H1 (cell line): ENCODE results near the gene FOXN3. TPM values are rescaled to one million over a fixed set of nuclear protein-coding genes. Genes with fewer than 3 reads are reported as not detected.

Experiments used
- CTCF ChIA-PET: fragments of 300-600 bp; sonication (Branson Sonifier 250); formaldehyde crosslinking; loops from one replicate; lab custom pipeline; 2021; ENCODE audit not compliant: partially characterized antibody; lab: Charles Lee
- POLR2A ChIA-PET: fragments of 300-600 bp; sonication (Branson Sonifier 250); formaldehyde crosslinking; loops from one replicate; lab custom pipeline; 2021; ENCODE audit warnings: inconsistent platforms; ENCODE audit not compliant: partially characterized antibody; lab: Charles Lee
- DNase-seq, 2 experiments: peaks; one replicate each; pipeline versions ENCODE4 v3.0.0 to v3.0.0-alpha.2; 2010 to 2022; ENCODE audit warnings: low spot score in 2 of 2, low read depth in 1 of 2, mixed read lengths in 1 of 2
- FAIRE-seq: peaks from 2 replicates; lab custom pipeline; 2011; peaks lifted over from hg19 to GRCh38; lab: Jason Lieb, UNC
- H2AFZ ChIP-seq: 2 replicates; pipeline ENCODE4 v1.8.1; 2012; ENCODE audit warnings: low read length, inconsistent platforms
- H2AK5ac ChIP-seq: 2 replicates; pipeline ENCODE4 v1.6.1; 2013; ENCODE audit warnings: low read depth, low read length
- H2BK120ac ChIP-seq: replicated peaks from 2 replicates; pipeline ENCODE3; 2013; ENCODE audit warnings: low read depth, low read length, inconsistent platforms
- H2BK12ac ChIP-seq: 2 replicates; pipeline ENCODE4 v1.6.1; 2013; ENCODE audit warnings: low read depth, low read length
- H2BK15ac ChIP-seq: 2 replicates; pipeline ENCODE4 v1.6.1; 2013; ENCODE audit warnings: low read length
- H2BK20ac ChIP-seq: 2 replicates; pipeline ENCODE4 v1.6.1; 2013; ENCODE audit warnings: low read length
- H2BK5ac ChIP-seq: 2 replicates; pipeline ENCODE4 v1.6.1; 2013; ENCODE audit warnings: low read depth, low read length
- H3K14ac ChIP-seq: 2 replicates; pipeline ENCODE4 v1.6.1; 2013; ENCODE audit warnings: inconsistent platforms; ENCODE audit not compliant: insufficient read length
- H3K18ac ChIP-seq: 2 replicates; pipeline ENCODE4 v1.6.1; 2013; ENCODE audit warnings: low read length; ENCODE audit errors: extremely low read depth
- H3K23ac ChIP-seq: 2 replicates; pipeline ENCODE4 v1.6.1; 2013; ENCODE audit warnings: inconsistent platforms; ENCODE audit not compliant: insufficient read length
- H3K23me2 ChIP-seq: 2 replicates; pipeline ENCODE4 v1.6.1; 2013; ENCODE audit warnings: low read depth, low read length
- H3K27ac ChIP-seq: 2 replicates; pipeline ENCODE4 v1.6.1; 2011; ENCODE audit warnings: low read depth, low read length, inconsistent platforms
- H3K27me3 ChIP-seq, 4 experiments: replicated peaks in 1 of 4; 1 replicate in 1 of 4; 2 replicates in 3 of 4; pipeline versions ENCODE4 v1.6.1 to v1.8.1; 2011 to 2013; ENCODE audit warnings: low read length in 3 of 4, mild to moderate bottlenecking in 3 of 4, inconsistent platforms in 2 of 4, mixed read lengths in 2 of 4, moderate library complexity in 1 of 4; ENCODE audit not compliant: control insufficient read depth in 3 of 4, insufficient read depth in 3 of 4; ENCODE audit errors: extremely low read depth in 1 of 4
- H3K36me3 ChIP-seq, 4 experiments: 2 replicates each; pipeline versions ENCODE4 v1.6.1 to v1.8.1; 2011 to 2013; ENCODE audit warnings: mild to moderate bottlenecking in 4 of 4, low read length in 3 of 4, moderate library complexity in 2 of 4, control low read depth in 1 of 4, inconsistent platforms in 1 of 4; ENCODE audit not compliant: insufficient read depth in 4 of 4, control insufficient read depth in 2 of 4
- H3K4ac ChIP-seq: replicated peaks from 2 replicates; pipeline ENCODE3; 2013; ENCODE audit warnings: low read length, low read depth, mixed read lengths, inconsistent platforms; ENCODE audit not compliant: insufficient read length
- H3K4me1 ChIP-seq, 4 experiments: replicated peaks in 1 of 4; 1 replicate in 1 of 4; 2 replicates in 3 of 4; pipeline versions ENCODE4 v1.6.1 to v1.8.1; 2011 to 2013; ENCODE audit warnings: low read length in 3 of 4, inconsistent platforms in 2 of 4, mixed read lengths in 1 of 4; ENCODE audit not compliant: insufficient read depth in 4 of 4, control insufficient read depth in 3 of 4
- H3K4me2 ChIP-seq, 2 experiments: 2 replicates each; pipeline versions ENCODE4 v1.6.1 to v1.8.1; 2011 to 2013; ENCODE audit warnings: low read depth in 2 of 2, low read length in 2 of 2, control low read depth in 1 of 2, inconsistent platforms in 1 of 2, mild to moderate bottlenecking in 1 of 2; ENCODE audit not compliant: insufficient read depth in 1 of 2
- H3K4me3 ChIP-seq, 4 experiments: fragments of 200-600, 300-600 bp in 1 of 4; sonication (generic), shearing (Covaris generic), sonication (Bioruptor Twin) in 1 of 4; 2 replicates each; pipeline versions ENCODE4 v1.5.1 to v1.8.1; 2011 to 2016; ENCODE audit warnings: low read length in 4 of 4, low read depth in 3 of 4, control low read depth in 2 of 4, inconsistent platforms in 2 of 4, mild to moderate bottlenecking in 2 of 4, mixed read lengths in 1 of 4, moderate library complexity in 1 of 4; ENCODE audit not compliant: insufficient read depth in 2 of 4; ENCODE audit errors: extremely low read depth in 1 of 4
- H3K56ac ChIP-seq: replicated peaks from 2 replicates; pipeline ENCODE3; 2013; ENCODE audit warnings: low read depth, mild to moderate bottlenecking, mixed read lengths, low read length, inconsistent platforms; ENCODE audit not compliant: insufficient read length
- H3K79me1 ChIP-seq: 2 replicates; pipeline ENCODE4 v1.6.1; 2013; ENCODE audit warnings: low read depth, low read length, control low read depth
- H3K79me2 ChIP-seq, 2 experiments: 2 replicates each; pipeline versions ENCODE4 v1.6.1 to v1.8.1; 2012 to 2013; ENCODE audit warnings: low read length in 2 of 2, mild to moderate bottlenecking in 2 of 2, inconsistent platforms in 1 of 2; ENCODE audit not compliant: insufficient read depth in 2 of 2, control insufficient read depth in 1 of 2
- H3K9ac ChIP-seq, 4 experiments: replicated peaks in 1 of 4; 1 replicate in 1 of 4; 2 replicates in 3 of 4; pipeline versions ENCODE4 v1.6.1 to v1.8.1; 2011 to 2013; ENCODE audit warnings: low read depth in 3 of 4, low read length in 3 of 4, control low read depth in 2 of 4, mild to moderate bottlenecking in 2 of 4, moderate library complexity in 2 of 4, inconsistent platforms in 1 of 4; ENCODE audit errors: extremely low read depth in 1 of 4
- H3K9me3 ChIP-seq, 2 experiments: 2 replicates each; pipeline versions ENCODE4 v1.6.1 to v1.8.1; 2012 to 2013; ENCODE audit warnings: mild to moderate bottlenecking in 2 of 2, moderate library complexity in 2 of 2, control low read depth in 1 of 2, inconsistent platforms in 1 of 2, low read depth in 1 of 2, low read length in 1 of 2, mixed read lengths in 1 of 2; ENCODE audit not compliant: insufficient read depth in 2 of 2
- H4K20me1 ChIP-seq, 2 experiments: replicated peaks in 1 of 2; 2 replicates each; pipeline versions ENCODE3 to v1.8.1; 2011 to 2013; ENCODE audit warnings: inconsistent platforms in 2 of 2, low read length in 2 of 2, mild to moderate bottlenecking in 1 of 2; ENCODE audit not compliant: insufficient read depth in 2 of 2, control insufficient read depth in 1 of 2
- H4K5ac ChIP-seq: 2 replicates; pipeline ENCODE4 v1.6.1; 2013; ENCODE audit warnings: low read length, low read depth, mixed read lengths, inconsistent platforms; ENCODE audit not compliant: insufficient read length
- H4K8ac ChIP-seq: 2 replicates; pipeline ENCODE4 v1.8.0; 2013; ENCODE audit warnings: mild to moderate bottlenecking, moderate library complexity, low read length, inconsistent platforms; ENCODE audit not compliant: insufficient read depth; ENCODE audit errors: extremely low read depth
- H4K91ac ChIP-seq: replicated peaks from 2 replicates; pipeline ENCODE3; 2013; ENCODE audit warnings: low read length, mixed read lengths, inconsistent platforms; ENCODE audit not compliant: insufficient read length
- EZH2 ChIP-seq: fragments of 200-600 bp; sonication (generic); IDR thresholded peaks from 2 replicates; pipeline ENCODE4 v1.7.1; 2012; ENCODE audit warnings: low read depth, mild to moderate bottlenecking, moderate library complexity, low read length, inconsistent platforms; ENCODE audit not compliant: severe bottlenecking
- JUN ChIP-seq: IDR thresholded peaks from 2 replicates; pipeline ENCODE4 v1.6.1; 2011; ENCODE audit warnings: low read depth, mild to moderate bottlenecking, improper control_type of control experiment, low read length
- PHF8 ChIP-seq: fragments of 200-600 bp; sonication (generic); conservative IDR thresholded peaks from 2 replicates; pipeline ENCODE4 v1.7.1; 2012; ENCODE audit warnings: low read depth, mild to moderate bottlenecking, inconsistent platforms, low read length, moderate library complexity
- SUZ12 ChIP-seq: fragments of 200-600 bp; sonication (generic); IDR thresholded peaks from 2 replicates; pipeline ENCODE4 v1.6.1; 2012; ENCODE audit warnings: mild to moderate bottlenecking, inconsistent platforms, low read length, moderate library complexity, mixed read lengths
- TAF7 ChIP-seq: optimal IDR thresholded peaks from 2 replicates; pipeline ENCODE3; 2011; ENCODE audit warnings: low read depth, mild to moderate bottlenecking, inconsistent platforms, low read length, moderate library complexity, borderline replicate concordance
- YY1 ChIP-seq: IDR thresholded peaks from 2 replicates; pipeline ENCODE4 v1.6.1; 2011; ENCODE audit warnings: low read depth, mild to moderate bottlenecking, low read length
- WGBS, 2 experiments: shearing (Covaris generic) in 1 of 2; methylation state at CpG; one replicate each; pipeline versions ENCODE4 v1.1.6 to v1.1.7; 2013 to 2015; ENCODE audit warnings: low lambda C conversion rate in 2 of 2, mixed read lengths in 2 of 2, inconsistent platforms in 1 of 2, low coverage in 1 of 2, missing lambda C conversion rate in 1 of 2; ENCODE audit not compliant: insufficient replicate concordance in 2 of 2, insufficient coverage in 1 of 2, insufficient read length in 1 of 2; ENCODE audit errors: extremely low coverage in 1 of 2, missing lambda C conversion rate in 1 of 2; 5-methylcytosine and 5-hydroxymethylcytosine counted together
- polyA plus RNA-seq, 7 experiments: library from polyadenylated mRNA; depleted of rRNA in 3 of 7; stranded (reverse) in 5 of 7; unstranded in 2 of 7; fragments of >200 nt in 5 of 7; fragments of 200-250 nt in 2 of 7; gene quantifications; 1 replicate in 5 of 7; 2 replicates in 1 of 7; 4 replicates in 1 of 7; pipeline versions ENCODE4 v1.2.1 to v1.2.3, GENCODE V29; 2011 to 2013; ENCODE audit warnings: missing spikeins in 2 of 7, mixed read lengths in 2 of 7
- total RNA-seq: library from RNA; stranded (reverse); fragmentation: NEBNext Ultra II Directional; extraction: Animal tissue kit (Norgen Biotek cat#: 25700); gene quantifications from 2 replicates; pipeline ENCODE4 v1.2.1, GENCODE V29; 2021
- TF ChIP-seq, protein P1 (sequence below): IDR thresholded peaks from 2 replicates; pipeline ENCODE4 v1.6.1; 2012; ENCODE audit warnings: low read length, inconsistent platforms

The FOXN3 gene
- total and polyA plus RNA-seq, 2 of the 8 experiments (the other 6 are each of a cell fraction or from before 2014, with no cell fraction given): 52.6 to 178 TPM

DNA sequence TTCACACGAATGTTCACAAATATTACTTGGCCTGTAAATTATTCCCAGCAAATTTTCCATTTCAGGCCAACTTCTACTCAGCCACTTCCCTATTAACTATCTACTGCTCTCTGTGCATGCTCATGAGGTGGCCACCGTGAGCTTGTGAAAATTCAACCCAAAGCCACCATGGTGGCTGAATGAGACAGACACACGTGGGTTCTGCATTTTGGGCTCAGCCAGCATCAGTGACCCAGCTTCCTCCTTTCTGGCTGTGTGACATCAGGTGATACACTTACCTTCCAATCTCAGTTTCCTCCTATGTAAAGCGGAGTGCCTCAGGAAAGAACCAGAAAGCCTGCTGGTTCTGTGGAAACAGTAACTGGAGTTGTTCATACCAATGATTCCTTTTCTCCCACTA is 175.8 kb downstream of the FOXN3 start:
- H3K27me3 ChIP-seq: no peaks in the 10 kb centered on the region
- 95% methylated on average over 4 of the region's 4 CpGs; no CpG with 5 or more reads in 1 of the 2 experiments for WGBS, 2 experiments
- H4K91ac ChIP-seq: no peak overlapping the region
- peaks cover 4 to 9% of the 10 kb centered on the region in 2 experiments for H4K20me1 ChIP-seq
- no peak overlapping the region for H4K5ac ChIP-seq
- no peak overlapping the region for H2BK20ac ChIP-seq
- H3K4me2 ChIP-seq: no peak overlapping the region
- H3K9ac ChIP-seq: no peak overlapping the region
- peaks cover 0 to 4% (median 1%) of the 10 kb centered on the region in 4 experiments; a peak in 2 of 8 replicates for H3K36me3 ChIP-seq
- H3K4me3 ChIP-seq: no peak overlapping the region
- TF ChIP-seq YY1 (no peak), JUN (no peak), TAF7 (no peak), PHF8 (no peak), SUZ12 (no peak), EZH2 (no peak)
- TF ChIP-seq, protein P1, sequence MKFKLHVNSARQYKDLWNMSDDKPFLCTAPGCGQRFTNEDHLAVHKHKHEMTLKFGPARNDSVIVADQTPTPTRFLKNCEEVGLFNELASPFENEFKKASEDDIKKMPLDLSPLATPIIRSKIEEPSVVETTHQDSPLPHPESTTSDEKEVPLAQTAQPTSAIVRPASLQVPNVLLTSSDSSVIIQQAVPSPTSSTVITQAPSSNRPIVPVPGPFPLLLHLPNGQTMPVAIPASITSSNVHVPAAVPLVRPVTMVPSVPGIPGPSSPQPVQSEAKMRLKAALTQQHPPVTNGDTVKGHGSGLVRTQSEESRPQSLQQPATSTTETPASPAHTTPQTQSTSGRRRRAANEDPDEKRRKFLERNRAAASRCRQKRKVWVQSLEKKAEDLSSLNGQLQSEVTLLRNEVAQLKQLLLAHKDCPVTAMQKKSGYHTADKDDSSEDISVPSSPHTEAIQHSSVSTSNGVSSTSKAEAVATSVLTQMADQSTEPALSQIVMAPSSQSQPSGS: no peak
- no peak overlapping the region for H2BK12ac ChIP-seq
- no peak overlapping the region for H3K18ac ChIP-seq
- H3K79me1 ChIP-seq: peaks cover 11% of the 10 kb centered on the region
- H3K23me2 ChIP-seq: no peaks in the 10 kb centered on the region
- H2BK120ac ChIP-seq: no peak overlapping the region
- no peak overlapping the region for H2BK15ac ChIP-seq
- DNase-seq (no peak), FAIRE-seq (no peak)
- no peak overlapping the region for H3K56ac ChIP-seq
- H3K9me3 ChIP-seq: peaks cover 0 to 3% of the 10 kb centered on the region in 2 experiments; a peak in 1 of 4 replicates
- no peak overlapping the region for H4K8ac ChIP-seq
- no peak overlapping the region for H3K4ac ChIP-seq
- H3K27ac ChIP-seq: no peak overlapping the region
- no peak overlapping the region for H2AK5ac ChIP-seq
- no peak overlapping the region for H3K23ac ChIP-seq
- no peak overlapping the region for H2AFZ ChIP-seq
- no peak overlapping the region for H2BK5ac ChIP-seq
- H3K4me1 ChIP-seq: peaks cover 6 to 17% (median 16%) of the 10 kb centered on the region in 4 experiments
- POLR2A ChIA-PET: interaction anchor here (1.3 kb wide), 1 partner anchor 9 kb away, joined by 3 read pairs; no protein-coding TSS in a partner anchor
- H3K79me2 ChIP-seq: peaks cover 0 to 88% of the 10 kb centered on the region in 2 experiments; a peak in 2 of 4 replicates
- H3K14ac ChIP-seq: no peak overlapping the region
- CTCF ChIA-PET: interaction anchor here (0.6 to 4.2 kb wide), 6 partner anchors 10 to 200 kb away, joined by 3 to 18 read pairs (median 8); no protein-coding TSS in a partner anchor
